B cell (primary cell): Measurements from ENCODE around the gene ARSI. TPM values are rescaled to one million over a fixed set of nuclear protein-coding genes. Genes with fewer than 3 reads are reported as not detected.

Experiments
- ATAC-seq: fragments of 200-7000 bp; cut with Tn5 transposase; one replicate; pipeline ENCODE4 v1.10.0; 2021; ENCODE audit warnings: low read depth, mild to moderate bottlenecking, moderate number of reproducible peaks, moderate library complexity
- CTCF ChIA-PET: fragments of 350-600 bp; sonication (Branson Sonifier 250); formaldehyde crosslinking; loops from one replicate; lab custom pipeline; 2021; ENCODE audit warnings: antibody characterized with exemption, inconsistent platforms; lab: Charles Lee
- POLR2A ChIA-PET: fragments of 350-600 bp; sonication (Branson Sonifier 250); formaldehyde crosslinking; loops from one replicate; lab custom pipeline; 2021; ENCODE audit warnings: antibody characterized with exemption; lab: Charles Lee
- DNase-seq: peaks from one replicate; pipeline ENCODE4 v3.0.0; 2013
- H2AFZ ChIP-seq: 2 replicates; pipeline ENCODE4 v1.6.1; 2012; ENCODE audit warnings: mild to moderate bottlenecking, low read depth, low read length; ENCODE audit not compliant: insufficient read depth, poor library complexity, severe bottlenecking
- H3K27ac ChIP-seq, 2 donors: 1 replicate in 1 of 2; 2 replicates in 1 of 2; pipeline ENCODE4 v1.5.1; 2012 to 2013; ENCODE audit warnings: low read length in 2 of 2, mild to moderate bottlenecking in 2 of 2, moderate library complexity in 1 of 2
- H3K27me3 ChIP-seq, 4 experiments: fragments of 200-600 bp in 1 of 4; sonication (generic) in 1 of 4; replicated peaks in 1 of 4; 1 replicate in 2 of 4; 2 replicates in 2 of 4; pipeline versions ENCODE4 v1.6.1 to v1.7.0; 2013 to 2016; ENCODE audit warnings: low read length in 3 of 4, mild to moderate bottlenecking in 2 of 4, mixed read lengths in 1 of 4, moderate library complexity in 1 of 4; ENCODE audit not compliant: insufficient read depth in 4 of 4, control insufficient read depth in 3 of 4; ENCODE audit errors: control extremely low read depth in 1 of 4
- H3K36me3 ChIP-seq, 2 experiments: replicated peaks in 1 of 2; 1 replicate in 1 of 2; 2 replicates in 1 of 2; pipeline versions ENCODE4 v1.6.1 to v1.7.1; 2013; ENCODE audit warnings: low read length in 1 of 2; ENCODE audit not compliant: insufficient read depth in 2 of 2, control insufficient read depth in 1 of 2; ENCODE audit errors: control extremely low read depth in 1 of 2, extremely low read depth in 1 of 2
- H3K4me1 ChIP-seq, 2 donors: fragments of 200-600 bp in 1 of 2; sonication (generic) in 1 of 2; 1 replicate in 1 of 2; 2 replicates in 1 of 2; pipeline versions ENCODE4 v1.5.1 to v1.6.1; 2013 to 2017; ENCODE audit warnings: low read length in 2 of 2; ENCODE audit not compliant: control insufficient read depth in 2 of 2, insufficient read depth in 2 of 2
- H3K4me2 ChIP-seq: replicated peaks from 2 replicates; pipeline ENCODE3; 2012; ENCODE audit warnings: mild to moderate bottlenecking, low read depth, low read length; ENCODE audit not compliant: poor library complexity, severe bottlenecking
- H3K4me3 ChIP-seq, 5 experiments: fragments of 200-600 bp in 1 of 5; sonication (generic) in 1 of 5; 1 replicate in 3 of 5; 2 replicates in 2 of 5; pipeline versions ENCODE4 v1.5.1 to v1.7.0; 2011 to 2016; ENCODE audit warnings: low read length in 4 of 5, mild to moderate bottlenecking in 4 of 5, low read depth in 2 of 5, control low read depth in 1 of 5, moderate library complexity in 1 of 5; ENCODE audit not compliant: insufficient read depth in 1 of 5; ENCODE audit errors: control extremely low read depth in 1 of 5, extremely low read depth in 1 of 5
- H3K79me2 ChIP-seq: fragments of 200-600 bp; sonication (generic); one replicate; pipeline ENCODE4 v1.6.0; 2016; ENCODE audit warnings: low read length; ENCODE audit not compliant: control insufficient read depth, insufficient read depth
- H3K9ac ChIP-seq: fragments of 200-600 bp; sonication (generic); 2 replicates; pipeline ENCODE4 v1.6.1; 2017; ENCODE audit warnings: mild to moderate bottlenecking, low read length, moderate library complexity
- H3K9me3 ChIP-seq, 3 donors: one replicate each; pipeline versions ENCODE4 v1.6.1 to v1.7.1; 2013; ENCODE audit warnings: low read length in 2 of 3; ENCODE audit not compliant: control insufficient read depth in 2 of 3, insufficient read depth in 1 of 3; ENCODE audit errors: control extremely low read depth in 1 of 3
- H4K20me1 ChIP-seq: 2 replicates; pipeline ENCODE4 v1.6.0; 2012; ENCODE audit warnings: mild to moderate bottlenecking, low read length; ENCODE audit not compliant: insufficient read depth, control insufficient read depth, poor library complexity, severe bottlenecking
- H3K27ac Mint-ChIP-seq: one replicate; pipeline ENCODE4 v1.8.0; 2021; ENCODE audit warnings: mixed read lengths
- H3K27me3 Mint-ChIP-seq: one replicate; pipeline ENCODE4 v1.8.0; 2021; ENCODE audit warnings: mixed read lengths
- H3K4me1 Mint-ChIP-seq: one replicate; pipeline ENCODE4 v1.8.0; 2021; ENCODE audit warnings: mixed read lengths
- H3K4me3 Mint-ChIP-seq: one replicate; pipeline ENCODE4 v1.8.0; 2021; ENCODE audit warnings: mixed read lengths
- H3K9me3 Mint-ChIP-seq: one replicate; pipeline ENCODE4 v1.8.0; 2022; ENCODE audit warnings: mixed read lengths; ENCODE audit not compliant: insufficient read depth
- CTCF ChIP-seq: fragments of 200-600 bp; IDR thresholded peaks from one replicate; pipeline ENCODE4 v1.8.0; 2022; ENCODE audit warnings: antibody characterized with exemption, mild to moderate bottlenecking
- EZH2 ChIP-seq: IDR thresholded peaks from 2 replicates; pipeline ENCODE4 v1.6.1; 2012; ENCODE audit warnings: borderline replicate concordance, low read depth, mild to moderate bottlenecking, moderate library complexity, low read length; ENCODE audit not compliant: insufficient read depth, poor library complexity, severe bottlenecking
- WGBS: methylation state at CpG from one replicate; pipeline ENCODE4 v1.1.5; 2013; ENCODE audit warnings: missing lambda C conversion rate; ENCODE audit not compliant: insufficient coverage; 5-methylcytosine and 5-hydroxymethylcytosine counted together
- intact Hi-C: fragments of 100-400 bp; cut with micrococcal nuclease; formaldehyde crosslinking; loops from one replicate; pipeline ENCODE4 v1.10.0; 2022
- polyA plus RNA-seq: library from polyadenylated mRNA; depleted of rRNA; stranded (reverse); fragments of >200 nt; gene quantifications from 2 replicates; pipeline ENCODE4 v1.2.3, GENCODE V29; 2012
- total RNA-seq, 2 donors: library from RNA; stranded (reverse); fragments of 120-200 nt in 1 of 2; gene quantifications; 1 replicate in 1 of 2; 2 replicates in 1 of 2; pipeline versions ENCODE4 v1.2.3 to v1.2.4, GENCODE V29; 2013 to 2022

The ARSI gene
- total and polyA plus RNA-seq, 2 donors (not counting 1 experiment from before 2014, with no cell fraction given) = not detected

GRCh38 chr5:150283904-150284303 lies 18.8 kb downstream of the ARSI start:
- POLR2A ChIA-PET = no interaction called here
- TF ChIP-seq EZH2 (no peak), CTCF (no peak)

GRCh38 chr5:150281987-150282386 lies 20.7 kb downstream of the ARSI start:
- ChIA-PET CTCF (no interaction called here), POLR2A (no interaction called here)
- Histone ChIP-seq H3K4me3 (no peak overlapping the region), H3K36me3 (no peaks in the 10 kb centered on the region), H3K4me2 (no peak overlapping the region), H3K9me3 (no peaks in the 10 kb centered on the region), H3K4me1 (no peaks in the 10 kb centered on the region), H4K20me1 (no peaks in the 10 kb centered on the region), H3K9ac (no peak overlapping the region), H3K27me3 (peaks cover 0 to 4% (median 0%) of the 10 kb centered on the region in 4 experiments), H3K27ac (no peak overlapping the region), H3K79me2 (no peaks in the 10 kb centered on the region), H2AFZ (no peak overlapping the region)
- Mint-ChIP-seq H3K9me3 (no peaks in the 10 kb centered on the region), H3K27me3 (peaks cover 40% of the 10 kb centered on the region), H3K4me1 (no peaks in the 10 kb centered on the region), H3K4me3 (no peak overlapping the region), H3K27ac (no peak overlapping the region)
- no peak for ATAC-seq
- TF ChIP-seq CTCF (no peak), EZH2 (no peak)
- intact Hi-C loops = no loop called here
- WGBS = 87% methylated on average over 7 of the region's 8 CpGs
- DNase-seq = no peak

More at GRCh38 chr5:150283904-150284303, 18.8 kb downstream of the ARSI start:
- Histone ChIP-seq H3K4me2 (no peak overlapping the region), H3K27me3 (peaks cover 0 to 4% (median 0%) of the 10 kb centered on the region in 4 experiments), H4K20me1 (no peaks in the 10 kb centered on the region), H3K9me3 (no peaks in the 10 kb centered on the region), H2AFZ (no peak overlapping the region), H3K27ac (no peak overlapping the region), H3K4me1 (no peaks in the 10 kb centered on the region), H3K4me3 (no peak overlapping the region), H3K36me3 (no peaks in the 10 kb centered on the region), H3K9ac (no peak overlapping the region), H3K79me2 (no peaks in the 10 kb centered on the region)
- WGBS = 66% methylated on average over 3 of the region's 3 CpGs
- no peak for DNase-seq
- H3K4me1 Mint-ChIP-seq = no peaks in the 10 kb centered on the region
- no peak overlapping the region for H3K27ac Mint-ChIP-seq
- intact Hi-C loops = no loop called here
- H3K9me3 Mint-ChIP-seq = no peaks in the 10 kb centered on the region
- peaks cover 30% of the 10 kb centered on the region for H3K27me3 Mint-ChIP-seq
- H3K4me3 Mint-ChIP-seq = no peak overlapping the region
- CTCF ChIA-PET = no interaction called here
- ATAC-seq = no peak
